SU-DHL-6 (cell line): ENCODE measurements around the gene TBC1D8.

Experiments
- H2AFZ ChIP-seq: fragments of 200-600 bp; sonication (generic); 2 replicates; pipeline ENCODE4 v1.6.1; 2014; ENCODE audit warnings: low read depth, mild to moderate bottlenecking, moderate library complexity, mixed read lengths, antibody characterized with exemption, low read length; ENCODE audit not compliant: severe bottlenecking
- H3F3A ChIP-seq: fragments of 200-600 bp; shearing (Covaris generic); 2 replicates; pipeline ENCODE4 v1.6.0; 2016; ENCODE audit warnings: antibody characterized with exemption, mild to moderate bottlenecking; ENCODE audit not compliant: insufficient read depth
- H3K27ac ChIP-seq: fragments of 200-600 bp; sonication (generic); 2 replicates; pipeline ENCODE4 v1.5.1; 2016; ENCODE audit warnings: low read depth, mild to moderate bottlenecking, low read length, moderate library complexity, mixed read lengths
- H3K27me3 ChIP-seq: fragments of 200-600 bp; sonication (generic), shearing (Covaris generic); 2 replicates; pipeline ENCODE4 v1.6.0; 2014; ENCODE audit warnings: mild to moderate bottlenecking, low read length
- H3K36me3 ChIP-seq: fragments of 200-600 bp; sonication (generic); 2 replicates; pipeline ENCODE4 v1.6.1; 2014; ENCODE audit warnings: mild to moderate bottlenecking, low read length, mixed read lengths
- H3K4me2 ChIP-seq: fragments of 300-600, 200-600 bp; shearing (Covaris generic), sonication (generic); 2 replicates; pipeline ENCODE4 v1.6.0; 2014; ENCODE audit warnings: low read length, low read depth, mild to moderate bottlenecking; ENCODE audit not compliant: poor library complexity, severe bottlenecking
- H3K4me3 ChIP-seq: fragments of 200-600 bp; sonication (generic); 2 replicates; pipeline ENCODE4 v1.5.1; 2014; ENCODE audit warnings: antibody characterized with exemption, low read length, mild to moderate bottlenecking, mixed read lengths; ENCODE audit not compliant: insufficient read depth, poor library complexity, severe bottlenecking
- H3K79me2 ChIP-seq: fragments of 200-600 bp; sonication (generic); 2 replicates; pipeline ENCODE4 v1.6.1; 2014; ENCODE audit warnings: mild to moderate bottlenecking, low read length, moderate library complexity; ENCODE audit not compliant: insufficient read depth
- H3K9ac ChIP-seq: fragments of 200-600 bp; sonication (generic); 2 replicates; pipeline ENCODE4 v1.7.0; 2014; ENCODE audit warnings: mild to moderate bottlenecking, low read length
- H3K9me2 ChIP-seq: fragments of 200-600 bp; sonication (generic); replicated peaks from 2 replicates; pipeline ENCODE4 v1.6.1; 2014; ENCODE audit warnings: low read length; ENCODE audit not compliant: insufficient read depth
- H3K9me3 ChIP-seq: fragments of 200-600 bp; sonication (generic); 2 replicates; pipeline ENCODE4 v1.6.1; 2014; ENCODE audit warnings: low read length, mixed read lengths; ENCODE audit not compliant: insufficient read depth
- H4K20me1 ChIP-seq: fragments of 200-600 bp; sonication (generic); 2 replicates; pipeline ENCODE4 v1.6.1; 2014; ENCODE audit warnings: low read depth, mild to moderate bottlenecking, antibody characterized with exemption, low read length, moderate library complexity, mixed read lengths
- EZH2phosphoT487 ChIP-seq: fragments of 200-600 bp; sonication (generic), shearing (Covaris generic); conservative IDR thresholded peaks from 2 replicates; pipeline ENCODE4 v1.6.1; 2018; ENCODE audit warnings: mild to moderate bottlenecking, antibody characterized with exemption, low read length, moderate library complexity, mixed read lengths
- TF ChIP-seq, protein P1 (sequence below): fragments of 200-600 bp; sonication (generic); IDR thresholded peaks from one replicate; pipeline ENCODE4 v1.5.1; 2017; ENCODE audit warnings: antibody characterized with exemption, mild to moderate bottlenecking, low read length, moderate library complexity; ENCODE audit not compliant: insufficient read depth, poor library complexity, severe bottlenecking

Gene TBC1D8

DNA sequence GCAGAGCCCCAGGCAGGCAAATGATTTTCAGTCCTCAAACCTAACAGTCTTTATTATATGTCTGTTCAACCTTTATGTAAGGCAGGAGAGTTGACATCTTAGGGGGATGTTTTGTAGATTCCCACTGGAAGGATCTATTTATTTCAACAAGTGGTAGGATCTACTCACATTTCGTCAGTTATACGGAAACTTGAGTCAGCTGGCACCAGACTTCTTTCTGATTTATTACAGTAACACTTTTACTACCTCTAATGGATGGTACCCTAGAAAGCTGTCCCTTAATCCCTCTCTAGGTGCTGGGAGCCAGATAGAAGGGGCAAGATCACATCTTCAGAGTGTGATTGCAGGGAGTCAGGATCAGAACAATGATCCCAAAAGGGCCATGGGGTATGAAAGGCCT, 151.2 kb downstream of the TBC1D8 start:
- Histone ChIP-seq H3K79me2 (peaks cover 25% of the 10 kb centered on the region), H3K36me3 (peaks cover 19% of the 10 kb centered on the region), H3K4me3 (no peak overlapping the region), H3K9me2 (no peaks in the 10 kb centered on the region), H3K27me3 (no peaks in the 10 kb centered on the region), H3F3A (no peaks in the 10 kb centered on the region), H2AFZ (no peak overlapping the region), H3K27ac (no peak overlapping the region), H4K20me1 (no peaks in the 10 kb centered on the region; the same call in 1 of the 2 replicates), H3K9ac (no peak overlapping the region), H3K9me3 (no peaks in the 10 kb centered on the region), H3K4me2 (no peak overlapping the region)
- no peak for TF ChIP-seq EZH2phosphoT487
- TF ChIP-seq, protein P1, sequence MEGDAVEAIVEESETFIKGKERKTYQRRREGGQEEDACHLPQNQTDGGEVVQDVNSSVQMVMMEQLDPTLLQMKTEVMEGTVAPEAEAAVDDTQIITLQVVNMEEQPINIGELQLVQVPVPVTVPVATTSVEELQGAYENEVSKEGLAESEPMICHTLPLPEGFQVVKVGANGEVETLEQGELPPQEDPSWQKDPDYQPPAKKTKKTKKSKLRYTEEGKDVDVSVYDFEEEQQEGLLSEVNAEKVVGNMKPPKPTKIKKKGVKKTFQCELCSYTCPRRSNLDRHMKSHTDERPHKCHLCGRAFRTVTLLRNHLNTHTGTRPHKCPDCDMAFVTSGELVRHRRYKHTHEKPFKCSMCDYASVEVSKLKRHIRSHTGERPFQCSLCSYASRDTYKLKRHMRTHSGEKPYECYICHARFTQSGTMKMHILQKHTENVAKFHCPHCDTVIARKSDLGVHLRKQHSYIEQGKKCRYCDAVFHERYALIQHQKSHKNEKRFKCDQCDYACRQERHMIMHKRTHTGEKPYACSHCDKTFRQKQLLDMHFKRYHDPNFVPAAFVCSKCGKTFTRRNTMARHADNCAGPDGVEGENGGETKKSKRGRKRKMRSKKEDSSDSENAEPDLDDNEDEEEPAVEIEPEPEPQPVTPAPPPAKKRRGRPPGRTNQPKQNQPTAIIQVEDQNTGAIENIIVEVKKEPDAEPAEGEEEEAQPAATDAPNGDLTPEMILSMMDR, result no peak

DNA sequence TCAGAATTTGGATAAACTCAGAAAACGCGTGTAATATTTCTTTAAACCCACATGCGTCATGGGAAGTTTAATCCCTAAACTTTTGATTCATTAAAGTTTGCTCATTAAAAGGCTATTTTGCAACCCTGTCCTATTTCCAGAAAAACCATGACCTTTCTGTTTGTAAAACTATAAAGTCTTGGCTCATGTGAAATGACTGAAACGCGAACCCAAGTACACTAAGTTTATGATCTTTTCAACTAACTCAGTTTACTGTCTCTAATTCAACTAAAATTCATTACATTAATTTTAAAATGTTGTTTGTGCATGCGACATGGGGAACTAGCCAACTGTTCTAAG, 153.0 kb downstream of the TBC1D8 start:
- H3K27me3 ChIP-seq, result no peaks in the 10 kb centered on the region
- H3K27ac ChIP-seq, result no peak overlapping the region
- no peak overlapping the region for H3K4me3 ChIP-seq
- H4K20me1 ChIP-seq, result no peaks in the 10 kb centered on the region; the same call in 1 of the 2 replicates
- peaks cover 11% of the 10 kb centered on the region for H3K79me2 ChIP-seq
- H3F3A ChIP-seq, result no peaks in the 10 kb centered on the region
- TF ChIP-seq EZH2phosphoT487, result no peak
- TF ChIP-seq, protein P1, result no peak
- H3K9me3 ChIP-seq, result no peaks in the 10 kb centered on the region
- peaks cover 6% of the 10 kb centered on the region; the same call in 1 of the 2 replicates for H3K36me3 ChIP-seq
- H3K9ac ChIP-seq, result no peak overlapping the region
- H3K4me2 ChIP-seq, result no peak overlapping the region
- no peak overlapping the region for H2AFZ ChIP-seq
- H3K9me2 ChIP-seq, result no peaks in the 10 kb centered on the region

GRCh38 chr2:100997509-100998234, 153.5 kb downstream of the TBC1D8 start:
- Histone ChIP-seq H2AFZ (no peak overlapping the region), H3K27me3 (no peaks in the 10 kb centered on the region), H3K9ac (no peak overlapping the region), H3K4me3 (no peak overlapping the region), H4K20me1 (no peaks in the 10 kb centered on the region), H3K9me2 (no peaks in the 10 kb centered on the region), H3K27ac (no peak overlapping the region), H3K4me2 (no peak overlapping the region), H3K36me3 (peaks cover under 1% of the 10 kb centered on the region; the same call in 1 of the 2 replicates), H3K9me3 (no peaks in the 10 kb centered on the region), H3K79me2 (peaks cover 6% of the 10 kb centered on the region), H3F3A (no peaks in the 10 kb centered on the region)
- TF ChIP-seq, protein P1, result no peak
- no peak for TF ChIP-seq EZH2phosphoT487
